B cell (primary cell): ENCODE results near the gene PLCL1. TPM values are rescaled to one million over a fixed set of nuclear protein-coding genes. Genes with fewer than 3 reads are reported as not detected.

Experiments used
- ATAC-seq: fragments of 200-7000 bp; cut with Tn5 transposase; one replicate; pipeline ENCODE4 v1.10.0; 2021; ENCODE audit warnings: low read depth, mild to moderate bottlenecking, moderate number of reproducible peaks, moderate library complexity
- CTCF ChIA-PET: fragments of 350-600 bp; sonication (Branson Sonifier 250); formaldehyde crosslinking; loops from one replicate; lab custom pipeline; 2021; ENCODE audit warnings: antibody characterized with exemption, inconsistent platforms; lab: Charles Lee
- POLR2A ChIA-PET: fragments of 350-600 bp; sonication (Branson Sonifier 250); formaldehyde crosslinking; loops from one replicate; lab custom pipeline; 2021; ENCODE audit warnings: antibody characterized with exemption; lab: Charles Lee
- DNase-seq: peaks from one replicate; pipeline ENCODE4 v3.0.0; 2013
- H2AFZ ChIP-seq: 2 replicates; pipeline ENCODE4 v1.6.1; 2012; ENCODE audit warnings: mild to moderate bottlenecking, low read depth, low read length; ENCODE audit not compliant: insufficient read depth, poor library complexity, severe bottlenecking
- H3K27ac ChIP-seq, 2 donors: 1 replicate in 1 of 2; 2 replicates in 1 of 2; pipeline ENCODE4 v1.5.1; 2012 to 2013; ENCODE audit warnings: low read length in 2 of 2, mild to moderate bottlenecking in 2 of 2, moderate library complexity in 1 of 2
- H3K27me3 ChIP-seq, 4 experiments: fragments of 200-600 bp in 1 of 4; sonication (generic) in 1 of 4; replicated peaks in 1 of 4; 1 replicate in 2 of 4; 2 replicates in 2 of 4; pipeline versions ENCODE4 v1.6.1 to v1.7.0; 2013 to 2016; ENCODE audit warnings: low read length in 3 of 4, mild to moderate bottlenecking in 2 of 4, mixed read lengths in 1 of 4, moderate library complexity in 1 of 4; ENCODE audit not compliant: insufficient read depth in 4 of 4, control insufficient read depth in 3 of 4; ENCODE audit errors: control extremely low read depth in 1 of 4
- H3K36me3 ChIP-seq, 2 experiments: replicated peaks in 1 of 2; 1 replicate in 1 of 2; 2 replicates in 1 of 2; pipeline versions ENCODE4 v1.6.1 to v1.7.1; 2013; ENCODE audit warnings: low read length in 1 of 2; ENCODE audit not compliant: insufficient read depth in 2 of 2, control insufficient read depth in 1 of 2; ENCODE audit errors: control extremely low read depth in 1 of 2, extremely low read depth in 1 of 2
- H3K4me1 ChIP-seq, 2 donors: fragments of 200-600 bp in 1 of 2; sonication (generic) in 1 of 2; 1 replicate in 1 of 2; 2 replicates in 1 of 2; pipeline versions ENCODE4 v1.5.1 to v1.6.1; 2013 to 2017; ENCODE audit warnings: low read length in 2 of 2; ENCODE audit not compliant: control insufficient read depth in 2 of 2, insufficient read depth in 2 of 2
- H3K4me2 ChIP-seq: replicated peaks from 2 replicates; pipeline ENCODE3; 2012; ENCODE audit warnings: mild to moderate bottlenecking, low read depth, low read length; ENCODE audit not compliant: poor library complexity, severe bottlenecking
- H3K4me3 ChIP-seq, 5 experiments: fragments of 200-600 bp in 1 of 5; sonication (generic) in 1 of 5; 1 replicate in 3 of 5; 2 replicates in 2 of 5; pipeline versions ENCODE4 v1.5.1 to v1.7.0; 2011 to 2016; ENCODE audit warnings: low read length in 4 of 5, mild to moderate bottlenecking in 4 of 5, low read depth in 2 of 5, control low read depth in 1 of 5, moderate library complexity in 1 of 5; ENCODE audit not compliant: insufficient read depth in 1 of 5; ENCODE audit errors: control extremely low read depth in 1 of 5, extremely low read depth in 1 of 5
- H3K79me2 ChIP-seq: fragments of 200-600 bp; sonication (generic); one replicate; pipeline ENCODE4 v1.6.0; 2016; ENCODE audit warnings: low read length; ENCODE audit not compliant: control insufficient read depth, insufficient read depth
- H3K9ac ChIP-seq: fragments of 200-600 bp; sonication (generic); 2 replicates; pipeline ENCODE4 v1.6.1; 2017; ENCODE audit warnings: mild to moderate bottlenecking, low read length, moderate library complexity
- H3K9me3 ChIP-seq, 3 donors: one replicate each; pipeline versions ENCODE4 v1.6.1 to v1.7.1; 2013; ENCODE audit warnings: low read length in 2 of 3; ENCODE audit not compliant: control insufficient read depth in 2 of 3, insufficient read depth in 1 of 3; ENCODE audit errors: control extremely low read depth in 1 of 3
- H4K20me1 ChIP-seq: 2 replicates; pipeline ENCODE4 v1.6.0; 2012; ENCODE audit warnings: mild to moderate bottlenecking, low read length; ENCODE audit not compliant: insufficient read depth, control insufficient read depth, poor library complexity, severe bottlenecking
- H3K27ac Mint-ChIP-seq: one replicate; pipeline ENCODE4 v1.8.0; 2021; ENCODE audit warnings: mixed read lengths
- H3K27me3 Mint-ChIP-seq: one replicate; pipeline ENCODE4 v1.8.0; 2021; ENCODE audit warnings: mixed read lengths
- H3K4me1 Mint-ChIP-seq: one replicate; pipeline ENCODE4 v1.8.0; 2021; ENCODE audit warnings: mixed read lengths
- H3K4me3 Mint-ChIP-seq: one replicate; pipeline ENCODE4 v1.8.0; 2021; ENCODE audit warnings: mixed read lengths
- H3K9me3 Mint-ChIP-seq: one replicate; pipeline ENCODE4 v1.8.0; 2022; ENCODE audit warnings: mixed read lengths; ENCODE audit not compliant: insufficient read depth
- EZH2 ChIP-seq: IDR thresholded peaks from 2 replicates; pipeline ENCODE4 v1.6.1; 2012; ENCODE audit warnings: borderline replicate concordance, low read depth, mild to moderate bottlenecking, moderate library complexity, low read length; ENCODE audit not compliant: insufficient read depth, poor library complexity, severe bottlenecking
- WGBS: methylation state at CpG from one replicate; pipeline ENCODE4 v1.1.5; 2013; ENCODE audit warnings: missing lambda C conversion rate; ENCODE audit not compliant: insufficient coverage; 5-methylcytosine and 5-hydroxymethylcytosine counted together
- intact Hi-C: fragments of 100-400 bp; cut with micrococcal nuclease; formaldehyde crosslinking; loops from one replicate; pipeline ENCODE4 v1.10.0; 2022
- polyA plus RNA-seq: library from polyadenylated mRNA; depleted of rRNA; stranded (reverse); fragments of >200 nt; gene quantifications from 2 replicates; pipeline ENCODE4 v1.2.3, GENCODE V29; 2012
- total RNA-seq, 2 donors: library from RNA; stranded (reverse); fragments of 120-200 nt in 1 of 2; gene quantifications; 1 replicate in 1 of 2; 2 replicates in 1 of 2; pipeline versions ENCODE4 v1.2.3 to v1.2.4, GENCODE V29; 2013 to 2022
- TF ChIP-seq, protein P1 (sequence below): fragments of 200-600 bp; IDR thresholded peaks from one replicate; pipeline ENCODE4 v1.8.0; 2022; ENCODE audit warnings: antibody characterized with exemption, mild to moderate bottlenecking

PLCL1 gene
- total and polyA plus RNA-seq, 2 donors (not counting 1 experiment from before 2014, with no cell fraction given): 0.07 to 0.25 TPM

DNA sequence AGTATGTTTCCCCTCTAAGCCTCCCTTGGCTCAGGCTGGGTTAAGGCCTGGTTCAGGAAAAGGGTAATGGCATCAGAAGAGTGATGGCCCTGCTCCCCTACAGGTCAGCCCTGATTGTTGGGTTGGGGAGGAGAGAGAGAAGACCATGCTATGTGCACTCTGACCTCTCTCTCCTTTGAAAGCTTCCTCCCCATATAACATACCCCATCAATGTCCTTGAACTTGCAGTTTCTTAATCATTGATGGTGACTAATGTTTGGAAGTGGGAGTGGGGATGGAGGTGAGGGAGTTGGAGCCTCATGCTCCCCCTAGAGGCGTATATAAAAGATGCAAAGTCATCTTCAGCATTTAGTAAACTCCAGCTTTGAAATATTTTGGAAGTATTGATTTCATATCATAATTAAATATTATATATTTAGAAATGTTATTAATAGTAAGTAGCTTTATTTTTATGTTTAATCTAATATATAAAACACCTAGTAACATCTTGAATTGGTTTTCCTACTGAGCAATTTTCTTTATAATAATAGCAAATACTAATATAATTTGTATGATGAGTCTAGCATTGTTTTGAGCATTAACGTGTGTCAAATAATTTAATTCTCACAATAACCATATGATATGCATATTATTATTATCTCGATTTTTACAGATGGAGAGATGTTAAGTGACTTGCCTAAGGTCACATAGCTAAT, 8.8 kb downstream of the PLCL1 start:
- H3K4me3 ChIP-seq: no peak overlapping the region
- no peak overlapping the region for H3K27ac Mint-ChIP-seq
- H3K36me3 ChIP-seq: no peaks in the 10 kb centered on the region
- H3K9me3 ChIP-seq: no peaks in the 10 kb centered on the region
- no peak for DNase-seq
- H3K4me3 Mint-ChIP-seq: no peak overlapping the region
- POLR2A ChIA-PET: no interaction called here
- WGBS: no CpG with 5 or more reads among the region's 3 CpGs
- no peaks in the 10 kb centered on the region for H3K79me2 ChIP-seq
- intact Hi-C loops: no loop called here
- H2AFZ ChIP-seq: no peak overlapping the region
- no peak overlapping the region for H3K4me2 ChIP-seq
- no peaks in the 10 kb centered on the region for H3K4me1 ChIP-seq
- H3K27me3 ChIP-seq: peaks cover 0 to 13% (median 2%) of the 10 kb centered on the region in 4 experiments
- H3K9me3 Mint-ChIP-seq: no peaks in the 10 kb centered on the region
- no peak overlapping the region for H3K9ac ChIP-seq
- no peaks in the 10 kb centered on the region for H4K20me1 ChIP-seq
- no peak overlapping the region for H3K27ac ChIP-seq
- TF ChIP-seq EZH2: no peak
- TF ChIP-seq, protein P1, sequence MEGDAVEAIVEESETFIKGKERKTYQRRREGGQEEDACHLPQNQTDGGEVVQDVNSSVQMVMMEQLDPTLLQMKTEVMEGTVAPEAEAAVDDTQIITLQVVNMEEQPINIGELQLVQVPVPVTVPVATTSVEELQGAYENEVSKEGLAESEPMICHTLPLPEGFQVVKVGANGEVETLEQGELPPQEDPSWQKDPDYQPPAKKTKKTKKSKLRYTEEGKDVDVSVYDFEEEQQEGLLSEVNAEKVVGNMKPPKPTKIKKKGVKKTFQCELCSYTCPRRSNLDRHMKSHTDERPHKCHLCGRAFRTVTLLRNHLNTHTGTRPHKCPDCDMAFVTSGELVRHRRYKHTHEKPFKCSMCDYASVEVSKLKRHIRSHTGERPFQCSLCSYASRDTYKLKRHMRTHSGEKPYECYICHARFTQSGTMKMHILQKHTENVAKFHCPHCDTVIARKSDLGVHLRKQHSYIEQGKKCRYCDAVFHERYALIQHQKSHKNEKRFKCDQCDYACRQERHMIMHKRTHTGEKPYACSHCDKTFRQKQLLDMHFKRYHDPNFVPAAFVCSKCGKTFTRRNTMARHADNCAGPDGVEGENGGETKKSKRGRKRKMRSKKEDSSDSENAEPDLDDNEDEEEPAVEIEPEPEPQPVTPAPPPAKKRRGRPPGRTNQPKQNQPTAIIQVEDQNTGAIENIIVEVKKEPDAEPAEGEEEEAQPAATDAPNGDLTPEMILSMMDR: peak; percentile 55
- H3K4me1 Mint-ChIP-seq: no peaks in the 10 kb centered on the region
- H3K27me3 Mint-ChIP-seq: peaks cover 41% of the 10 kb centered on the region
- ATAC-seq: no peak
- CTCF ChIA-PET: interaction anchor here (1.0 to 1.1 kb wide), 2 partner anchors 9 to 12 kb away, joined by 3 read pairs; partner anchors contain the start of gene PLCL1

DNA sequence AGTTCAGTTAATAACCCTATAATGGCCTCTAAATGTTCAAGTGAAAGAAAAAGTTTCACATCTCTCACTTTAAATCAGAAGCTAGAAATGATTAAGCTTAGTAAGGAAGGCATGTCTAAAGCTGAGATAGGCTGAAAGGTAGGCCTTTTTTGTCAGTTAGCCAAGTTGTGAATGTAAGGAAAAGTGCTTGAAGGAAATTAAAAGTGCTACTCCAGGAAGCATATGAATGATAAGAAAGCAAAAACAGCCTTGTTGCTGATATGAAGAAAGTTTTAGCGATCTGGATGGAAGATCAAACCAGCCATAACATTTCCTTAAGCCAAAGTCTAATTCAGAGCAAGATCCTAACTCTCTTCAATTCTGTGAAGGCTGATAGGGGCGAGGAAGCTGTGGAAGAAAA, 10.1 kb downstream of the PLCL1 start:
- Histone ChIP-seq H3K4me1 (no peaks in the 10 kb centered on the region), H4K20me1 (no peaks in the 10 kb centered on the region), H2AFZ (no peak overlapping the region), H3K4me3 (no peak overlapping the region), H3K79me2 (no peaks in the 10 kb centered on the region), H3K27ac (no peak overlapping the region), H3K9me3 (no peaks in the 10 kb centered on the region), H3K9ac (no peak overlapping the region), H3K27me3 (peaks cover 0 to 8% (median 2%) of the 10 kb centered on the region in 4 experiments), H3K36me3 (no peaks in the 10 kb centered on the region), H3K4me2 (no peak overlapping the region)
- Mint-ChIP-seq H3K27ac (no peak overlapping the region), H3K4me3 (no peak overlapping the region), H3K27me3 (peaks cover 38% of the 10 kb centered on the region), H3K4me1 (no peaks in the 10 kb centered on the region), H3K9me3 (no peaks in the 10 kb centered on the region)
- ChIA-PET CTCF (no interaction called here), POLR2A (no interaction called here)
- WGBS: no CpG with 5 or more reads among the region's 2 CpGs
- intact Hi-C loops: no loop called here
- DNase-seq (no peak), ATAC-seq (no peak)
- TF ChIP-seq, protein P1: no peak
- no peak for TF ChIP-seq EZH2
